Glutamatergic neuron (in vitro differentiated cells): ENCODE data around the gene GIPR. TPM values are rescaled to one million over a fixed set of nuclear protein-coding genes. Genes with fewer than 3 reads are reported as not detected.
"Not testable (repeated sequence)": the region's sequence is repeated elsewhere in the genome, so short reads cannot be mapped to it uniquely, and the experiment has no call there.

Experiments used
- DNase-seq: peaks from one replicate; pipeline ENCODE4 v3.0.0; 2022
- H3K27ac Mint-ChIP-seq: one replicate; pipeline ENCODE4 v1.8.0; 2020; ENCODE audit warnings: mild to moderate bottlenecking, mixed read lengths, inconsistent platforms; ENCODE audit not compliant: unreplicated experiment
- H3K27me3 Mint-ChIP-seq: one replicate; pipeline ENCODE4 v1.8.0; 2020; ENCODE audit warnings: mild to moderate bottlenecking, moderate library complexity, mixed read lengths, inconsistent platforms; ENCODE audit not compliant: unreplicated experiment
- H3K36me3 Mint-ChIP-seq: one replicate; pipeline ENCODE4 v1.8.0; 2020; ENCODE audit warnings: mild to moderate bottlenecking, mixed read lengths, inconsistent platforms; ENCODE audit not compliant: unreplicated experiment
- H3K4me1 Mint-ChIP-seq: one replicate; pipeline ENCODE4 v1.8.0; 2020; ENCODE audit warnings: mild to moderate bottlenecking, low read depth, mixed read lengths, inconsistent platforms; ENCODE audit not compliant: unreplicated experiment
- H3K4me3 Mint-ChIP-seq: one replicate; pipeline ENCODE4 v1.8.0; 2020; ENCODE audit warnings: mild to moderate bottlenecking, mixed read lengths, inconsistent platforms; ENCODE audit not compliant: unreplicated experiment
- H3K9me3 Mint-ChIP-seq: one replicate; pipeline ENCODE4 v1.8.0; 2020; ENCODE audit warnings: mild to moderate bottlenecking, moderate library complexity, mixed read lengths, inconsistent platforms; ENCODE audit not compliant: unreplicated experiment
- CTCF ChIP-seq: fragments of 200-600 bp; sonication (generic); IDR thresholded peaks from one replicate; pipeline ENCODE4 v1.5.0; 2021; ENCODE audit not compliant: partially characterized antibody, unreplicated experiment
- total RNA-seq: library from RNA; stranded (reverse); fragmentation: NEBNext Ultra II Directional; extraction: Animal tissue kit (Norgen Biotek cat#: 25700); gene quantifications from one replicate; pipeline ENCODE4 v1.2.1, GENCODE V29; 2021; ENCODE audit not compliant: unreplicated experiment

The GIPR gene
- total RNA-seq, 1 donor from 2014 or later = 36.4 TPM

- H3K4me1 Mint-ChIP-seq = peaks cover 7% of the 10 kb centered on the region
- no peaks in the 10 kb centered on the region for H3K27me3 Mint-ChIP-seq
- H3K27ac Mint-ChIP-seq = peak overlapping the region; percentile 97
- peaks cover 13% of the 10 kb centered on the region for H3K9me3 Mint-ChIP-seq
- H3K36me3 Mint-ChIP-seq = no peaks in the 10 kb centered on the region
- peak; percentile 98 for DNase-seq
- no peak for TF ChIP-seq CTCF
- peak overlapping the region; percentile 99 for H3K4me3 Mint-ChIP-seq
These were observed 49.3 kb downstream of the GIPR start for GRCh38 chr19:45717131-45717982.

GRCh38 chr19:45717983-45718650 lies 50.1 kb downstream of the GIPR start:
- Mint-ChIP-seq H3K4me1 (peaks cover 7% of the 10 kb centered on the region), H3K27ac (peak overlapping the region; percentile 97), H3K36me3 (no peaks in the 10 kb centered on the region), H3K4me3 (peak overlapping the region; percentile 99), H3K27me3 (no peaks in the 10 kb centered on the region), H3K9me3 (peaks cover 13% of the 10 kb centered on the region)
- no peak for DNase-seq
- no peak for TF ChIP-seq CTCF

GRCh38 chr19:45720065-45720464 lies 52.0 kb downstream of the GIPR start:
- not testable (repeated sequence) for H3K4me3 Mint-ChIP-seq, DNase-seq, H3K27ac Mint-ChIP-seq, H3K27me3 Mint-ChIP-seq, H3K36me3 Mint-ChIP-seq, H3K4me1 Mint-ChIP-seq
- H3K9me3 Mint-ChIP-seq = peaks cover 13% of the 10 kb centered on the region

- H3K27me3 Mint-ChIP-seq, H3K27ac Mint-ChIP-seq, H3K4me3 Mint-ChIP-seq, H3K36me3 Mint-ChIP-seq, H3K4me1 Mint-ChIP-seq, DNase-seq, H3K9me3 Mint-ChIP-seq: not testable (repeated sequence)
These were observed 60.7 kb downstream of the GIPR start for GRCh38 chr19:45728683-45729082.

GRCh38 chr19:45729800-45730290 lies 61.8 kb downstream of the GIPR start:
- H3K27me3 Mint-ChIP-seq = peaks cover 7% of the 10 kb centered on the region
- H3K36me3 Mint-ChIP-seq = no peaks in the 10 kb centered on the region
- peak overlapping the region; percentile 44 for H3K27ac Mint-ChIP-seq
- no peak for TF ChIP-seq CTCF
- peaks cover 5% of the 10 kb centered on the region for H3K4me1 Mint-ChIP-seq
- H3K9me3 Mint-ChIP-seq = no peaks in the 10 kb centered on the region
- peak overlapping the region; percentile 96 for H3K4me3 Mint-ChIP-seq
- no peak for DNase-seq
